ENCODE measurements around the gene RAB10.

The RAB10 gene

DNA sequence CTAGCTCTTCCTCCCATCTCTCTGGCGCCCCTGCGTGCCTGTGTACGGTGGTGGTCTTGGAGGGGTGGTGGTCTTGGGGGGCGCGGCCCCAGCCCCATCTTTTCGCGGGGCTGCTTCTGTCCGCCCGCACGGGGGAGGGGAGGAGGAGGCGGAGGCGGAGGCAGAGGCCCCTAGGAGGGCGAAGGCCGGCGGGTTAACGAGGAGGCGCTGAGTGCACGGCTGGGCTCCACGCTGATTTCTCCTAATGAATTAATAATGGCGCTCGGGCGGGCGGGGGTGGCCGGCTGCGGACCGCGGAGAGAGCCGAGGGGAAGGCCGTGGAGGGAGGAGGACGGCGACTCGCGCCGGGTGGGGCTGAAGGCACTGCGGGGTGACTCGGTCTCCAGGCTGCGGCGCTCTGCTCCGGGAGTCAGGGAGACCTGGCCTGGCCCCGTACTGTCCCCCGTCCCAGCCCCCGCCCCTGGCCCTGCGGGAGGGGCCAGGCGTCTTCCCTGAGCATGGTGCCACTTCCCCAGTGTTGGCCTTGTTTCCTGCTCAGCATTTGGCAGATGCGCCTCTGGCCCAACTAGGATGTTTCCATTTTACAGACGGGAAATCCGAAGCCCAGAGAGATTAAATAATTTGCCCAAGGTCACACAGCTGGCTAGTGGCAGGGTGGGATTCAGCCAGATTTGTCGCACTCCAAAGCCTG lies 145.0 kb downstream of the RAB10 start:
- DNase-seq (ENCODE audit: low read depth, low spot score) = no peak

DNA sequence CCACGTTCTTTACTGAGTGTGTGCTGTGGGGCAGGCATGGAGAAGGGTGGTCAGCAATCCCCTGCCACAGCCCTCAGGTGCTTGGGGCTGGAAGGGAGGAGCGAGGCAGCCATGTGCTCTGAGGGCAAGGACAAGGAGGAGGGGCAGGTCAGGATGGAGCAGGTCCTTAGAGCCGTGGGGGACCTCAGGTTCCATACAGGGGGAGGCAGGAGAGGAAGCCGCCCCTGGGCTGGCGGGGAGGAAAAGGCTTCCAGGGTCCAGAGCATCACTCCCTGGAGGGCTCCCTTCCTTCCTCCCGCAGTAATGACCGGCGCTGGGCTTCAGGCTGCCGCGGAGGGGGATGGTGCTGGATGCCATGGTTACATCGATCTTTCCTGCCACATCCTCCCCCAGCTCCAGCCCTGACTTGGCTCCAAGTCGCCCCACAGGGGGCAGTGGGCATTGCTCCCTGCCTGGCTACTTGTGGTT lies 145.6 kb downstream of the RAB10 start:
- no peak for DNase-seq (ENCODE audit: low read depth, low spot score)

DNA sequence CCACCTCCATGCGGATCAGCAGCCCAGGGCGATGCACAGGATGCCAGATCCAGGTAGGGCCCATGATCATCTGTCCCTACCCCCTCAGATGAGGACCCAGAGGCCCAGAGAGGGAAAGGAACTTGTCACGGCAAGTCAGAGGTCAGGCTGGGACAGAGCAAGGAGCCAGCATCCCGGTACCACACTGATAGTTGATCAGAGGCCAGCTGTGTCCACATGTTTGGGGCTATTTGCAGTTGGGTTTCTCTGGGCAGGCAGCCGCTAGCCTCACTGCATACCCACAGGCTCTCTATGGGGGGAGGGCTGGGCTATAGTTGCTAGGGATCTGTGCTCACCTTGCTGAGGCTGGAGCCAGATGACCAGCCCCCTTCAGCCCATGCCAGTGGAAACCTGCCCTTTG lies 148.6 kb downstream of the RAB10 start:
- no peak for DNase-seq (ENCODE audit: low read depth, low spot score)

DNA sequence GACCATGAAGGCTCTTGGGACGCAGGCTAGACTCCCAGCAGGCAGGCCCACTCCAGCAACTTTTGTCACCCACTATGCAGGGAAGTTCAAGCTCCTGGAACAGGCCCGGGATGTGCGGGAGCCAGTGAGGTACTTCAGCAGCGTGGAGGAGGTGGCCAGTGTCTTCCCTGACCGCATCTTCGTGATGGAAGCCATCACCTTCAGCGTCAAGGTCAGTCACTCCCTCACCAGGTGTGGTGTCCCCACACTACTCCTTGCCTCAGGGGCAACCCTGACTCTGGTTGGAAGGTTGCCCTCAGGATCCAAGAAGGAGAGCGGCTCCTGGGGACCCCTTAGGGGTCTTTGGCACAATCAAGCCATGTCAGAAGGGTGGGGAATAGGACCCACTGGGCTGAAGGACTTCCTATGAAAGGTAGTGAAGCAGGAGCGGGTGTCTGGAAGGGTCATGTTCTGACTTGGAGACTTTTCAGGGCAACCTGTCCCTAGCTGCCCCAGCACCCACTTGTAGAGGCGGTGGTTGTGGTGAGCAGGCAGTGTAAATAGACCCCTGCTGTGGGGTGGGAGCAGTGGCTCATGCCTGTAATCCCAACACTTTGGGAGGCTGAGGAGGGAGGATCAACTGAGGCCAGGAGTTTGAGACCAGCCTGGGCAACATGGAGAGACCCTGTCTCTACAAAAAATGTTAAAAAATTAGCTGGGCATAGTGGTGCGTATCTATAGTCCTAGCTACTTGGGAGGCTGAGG lies 149.2 kb downstream of the RAB10 start:
- no peak for DNase-seq (ENCODE audit: low read depth, low spot score)

DNA sequence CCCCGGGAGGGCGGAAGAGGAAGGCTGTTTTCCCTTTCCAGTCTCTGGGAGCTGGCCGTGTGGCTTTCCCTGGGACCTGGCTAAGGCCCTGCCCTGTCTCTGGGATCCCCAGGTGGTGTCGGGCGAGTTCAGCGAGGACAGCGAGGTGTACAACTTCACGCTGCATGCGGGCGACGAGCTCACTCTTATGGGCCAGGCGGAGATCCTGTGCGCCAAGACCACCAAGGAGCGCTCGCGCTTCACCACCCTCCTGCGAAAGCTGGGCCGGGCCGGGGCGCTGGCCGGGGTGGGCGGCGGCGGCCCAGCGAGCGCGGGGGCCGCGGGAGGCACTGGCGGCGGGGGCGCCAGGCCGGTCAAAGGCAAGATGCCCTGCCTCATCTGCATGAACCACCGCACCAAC lies 150.2 kb downstream of the RAB10 start:
- no peak for DNase-seq (ENCODE audit: low read depth, low spot score)

DNA sequence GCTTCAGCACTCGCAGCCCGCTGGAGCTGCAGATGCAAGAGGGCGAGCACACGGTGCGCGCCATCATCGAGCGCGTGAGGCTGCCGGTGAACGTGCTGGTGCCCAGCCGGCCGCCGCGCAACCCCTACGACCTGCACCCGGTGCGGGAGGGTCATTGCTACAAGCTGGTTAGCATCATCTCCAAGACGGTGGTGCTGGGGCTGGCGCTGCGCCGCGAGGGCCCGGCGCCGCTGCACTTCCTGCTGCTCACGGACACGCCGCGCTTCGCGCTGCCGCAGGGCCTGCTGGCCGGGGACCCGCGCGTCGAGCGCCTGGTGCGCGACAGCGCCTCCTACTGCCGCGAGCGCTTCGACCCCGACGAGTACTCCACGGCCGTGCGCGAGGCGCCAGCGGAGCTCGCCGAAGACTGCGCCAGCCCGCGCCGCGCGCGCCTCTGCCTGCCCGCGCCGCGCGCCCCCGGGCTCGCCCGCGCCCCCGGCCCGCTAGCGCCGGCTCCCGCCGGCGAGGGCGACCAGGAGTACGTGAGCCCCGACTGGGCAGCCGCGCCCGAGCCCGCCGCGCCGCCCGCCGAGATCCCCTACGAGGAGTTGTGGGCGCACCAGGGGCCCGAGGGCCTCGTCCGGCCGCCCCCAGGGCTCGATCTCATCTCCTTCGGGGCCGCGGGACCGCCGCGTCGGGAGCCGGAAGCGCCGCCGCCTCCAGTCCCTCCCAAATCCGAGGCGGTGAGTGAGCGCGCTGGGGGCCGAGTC lies 150.8 kb downstream of the RAB10 start:
- DNase-seq (ENCODE audit: low read depth, low spot score) = peak; percentile 61

DNA sequence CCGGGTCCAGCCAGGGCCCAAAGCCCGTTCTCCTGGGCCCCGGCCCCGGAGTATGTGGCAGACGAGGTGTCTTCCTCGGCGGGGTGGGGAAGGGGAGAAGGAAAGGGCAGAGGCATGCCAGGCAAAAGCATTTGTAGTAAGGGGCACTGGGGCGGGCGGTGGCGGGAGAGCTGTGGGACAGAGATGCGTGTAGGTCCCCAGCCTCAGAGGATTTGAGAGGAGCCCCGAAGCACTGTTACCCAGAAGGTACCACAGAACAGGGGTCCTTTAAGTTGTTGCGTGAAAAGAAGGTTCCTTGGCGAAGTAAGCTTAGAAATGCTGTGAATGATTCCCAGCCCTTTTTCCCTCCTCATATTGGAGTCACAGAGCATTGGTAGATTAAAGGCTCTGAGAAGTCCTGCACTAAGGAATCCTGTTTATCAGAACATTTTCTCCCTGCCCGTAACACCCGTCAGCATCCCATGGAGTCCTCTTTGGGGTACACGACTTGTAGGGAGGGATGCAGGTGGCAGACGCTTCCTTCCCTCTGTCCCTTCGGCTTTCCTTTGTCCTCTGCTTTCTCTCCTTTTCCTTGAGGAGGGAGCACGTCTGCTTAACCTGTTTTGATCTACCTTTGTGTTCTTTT lies 151.5 kb downstream of the RAB10 start:
- DNase-seq (ENCODE audit: low read depth, low spot score) = no peak

DNA sequence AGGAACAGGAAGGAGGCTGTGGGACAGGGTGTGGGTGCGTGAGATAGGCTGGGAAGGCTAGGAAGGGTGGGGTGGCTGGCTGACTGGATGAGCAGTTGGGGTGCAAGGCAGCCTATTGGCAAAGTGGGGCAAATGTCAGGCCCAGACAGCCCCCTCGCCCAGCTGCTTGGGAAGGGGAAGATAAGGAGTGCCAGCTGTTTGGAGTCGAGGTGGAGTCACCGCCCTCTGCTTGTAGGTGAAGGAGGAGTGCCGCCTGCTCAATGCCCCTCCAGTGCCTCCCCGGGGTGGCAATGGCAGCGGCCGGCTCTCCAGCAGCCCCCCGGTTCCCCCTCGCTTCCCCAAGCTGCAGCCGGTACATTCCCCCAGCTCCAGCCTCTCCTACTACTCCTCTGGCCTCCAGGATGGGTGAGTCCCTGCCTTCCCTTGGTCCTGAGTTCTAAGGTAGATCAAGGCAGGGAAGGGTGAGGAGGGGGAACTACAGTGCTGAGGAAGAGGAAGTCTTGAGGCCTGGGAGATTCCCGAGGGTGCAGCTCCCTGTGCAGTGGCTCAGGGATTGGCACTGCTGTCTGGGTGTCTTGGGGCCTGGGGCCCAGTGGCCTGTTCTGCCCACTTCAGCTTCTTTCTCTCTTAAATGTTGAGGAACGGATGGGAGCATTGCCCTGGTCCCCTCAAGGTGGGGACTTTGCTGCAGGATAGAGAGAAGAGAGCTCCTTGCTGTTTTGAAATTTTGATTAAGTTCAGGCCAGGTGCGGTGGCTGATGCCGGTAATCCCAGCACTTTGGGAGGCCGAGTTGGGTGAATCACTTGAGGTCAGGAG lies 152.3 kb downstream of the RAB10 start:
- DNase-seq (ENCODE audit: low read depth, low spot score) = no peak
